Prostate gland (tissue), 2 donors: ENCODE data around the gene C17orf67. TPM values are rescaled to one million over a fixed set of nuclear protein-coding genes. Genes with fewer than 3 reads are reported as not detected.
A peak's percentile ranks its signal among the peaks of the same experiment; 100 is the strongest.

Experiments
- DNase-seq: peaks from one replicate; pipeline ENCODE4 v3.0.0-alpha.2; 2019; ENCODE audit warnings: low spot score
- H3K27ac ChIP-seq, 2 donors: fragments of 200-600 bp; sonication (generic); 2 replicates each; pipeline ENCODE4 v1.5.1; 2017 to 2019
- H3K27me3 ChIP-seq: fragments of 200-600 bp; sonication (generic); replicated peaks from 2 replicates; pipeline ENCODE4 v1.5.1; 2019; ENCODE audit not compliant: insufficient read depth
- H3K36me3 ChIP-seq, 2 donors: fragments of 200-600 bp; sonication (generic); 1 replicate in 1 of 2; 2 replicates in 1 of 2; pipeline versions ENCODE4 v1.5.1 to v1.8.1; 2017 to 2019
- H3K4me1 ChIP-seq: fragments of 200-600 bp; sonication (generic); replicated peaks from 2 replicates; pipeline ENCODE4 v1.5.1; 2019
- H3K4me3 ChIP-seq, 2 donors: fragments of 200-600 bp; sonication (generic); 2 replicates each; pipeline ENCODE4 v1.5.1; 2017 to 2019
- H3K9me3 ChIP-seq: fragments of 200-600 bp; sonication (generic); 2 replicates; pipeline ENCODE4 v1.5.1; 2017
- POLR2A ChIP-seq: fragments of 450-650 bp; IDR thresholded peaks from one replicate; pipeline ENCODE4 v1.6.1; 2016; ENCODE audit warnings: antibody characterized with exemption, mild to moderate bottlenecking
- POLR2AphosphoS5 ChIP-seq: sonication (generic); formaldehyde crosslinking; IDR thresholded peaks from one replicate; pipeline ENCODE4 v1.6.1; 2017; ENCODE audit warnings: antibody characterized with exemption
- WGBS: methylation state at CpG from one replicate; pipeline ENCODE4 v1.1.5; 2018; 5-methylcytosine and 5-hydroxymethylcytosine counted together
- intact Hi-C: fragments of 100-400 bp; cut with DNase I; formaldehyde crosslinking; loops from one replicate; pipeline ENCODE4 v1.14.2; 2022
- total RNA-seq, 2 donors: library from RNA; depleted of rRNA; stranded (reverse); fragments of >200 nt; gene quantifications; one replicate each; pipeline ENCODE4 v1.1.0, GENCODE V29; 2016
- TF ChIP-seq, protein P1 (sequence below), 4 experiments: fragments of 200-600 bp in 2 of 4; fragments of 450-650 bp in 2 of 4; sonication (generic) in 2 of 4; IDR thresholded peaks; 1 replicate in 3 of 4; 2 replicates in 1 of 4; pipeline ENCODE4 v1.5.1; 2016 to 2019; ENCODE audit warnings: antibody characterized with exemption in 4 of 4, mild to moderate bottlenecking in 2 of 4, moderate library complexity in 2 of 4

Gene C17orf67
- total RNA-seq, 2 donors from 2014 or later: 2.5 to 2.6 TPM

- no peaks in the 10 kb centered on the region for H3K36me3 ChIP-seq
- DNase-seq: peak; percentile 68
- H3K27me3 ChIP-seq: no peaks in the 10 kb centered on the region
- no peak overlapping the region for H3K27ac ChIP-seq
- TF ChIP-seq POLR2AphosphoS5 (peak; percentile 49), POLR2A (no peak)
- TF ChIP-seq, protein P1, sequence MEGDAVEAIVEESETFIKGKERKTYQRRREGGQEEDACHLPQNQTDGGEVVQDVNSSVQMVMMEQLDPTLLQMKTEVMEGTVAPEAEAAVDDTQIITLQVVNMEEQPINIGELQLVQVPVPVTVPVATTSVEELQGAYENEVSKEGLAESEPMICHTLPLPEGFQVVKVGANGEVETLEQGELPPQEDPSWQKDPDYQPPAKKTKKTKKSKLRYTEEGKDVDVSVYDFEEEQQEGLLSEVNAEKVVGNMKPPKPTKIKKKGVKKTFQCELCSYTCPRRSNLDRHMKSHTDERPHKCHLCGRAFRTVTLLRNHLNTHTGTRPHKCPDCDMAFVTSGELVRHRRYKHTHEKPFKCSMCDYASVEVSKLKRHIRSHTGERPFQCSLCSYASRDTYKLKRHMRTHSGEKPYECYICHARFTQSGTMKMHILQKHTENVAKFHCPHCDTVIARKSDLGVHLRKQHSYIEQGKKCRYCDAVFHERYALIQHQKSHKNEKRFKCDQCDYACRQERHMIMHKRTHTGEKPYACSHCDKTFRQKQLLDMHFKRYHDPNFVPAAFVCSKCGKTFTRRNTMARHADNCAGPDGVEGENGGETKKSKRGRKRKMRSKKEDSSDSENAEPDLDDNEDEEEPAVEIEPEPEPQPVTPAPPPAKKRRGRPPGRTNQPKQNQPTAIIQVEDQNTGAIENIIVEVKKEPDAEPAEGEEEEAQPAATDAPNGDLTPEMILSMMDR (IDR thresholded peaks at IDR 0.05): peak; percentile 74 to 88 (median 84)
- 22% methylated on average over 14 of the region's 14 CpGs for WGBS
- no peaks in the 10 kb centered on the region for H3K9me3 ChIP-seq
- no peak overlapping the region for H3K4me3 ChIP-seq
- intact Hi-C loops: loop anchor here (2.0 kb wide), 1 partner anchor 121 kb away; no protein-coding TSS in a partner anchor
- no peaks in the 10 kb centered on the region for H3K4me1 ChIP-seq
Observed at GRCh38 chr17:56819431-56820145, 14.1 kb downstream of the C17orf67 start.

GRCh38 chr17:56819030-56819429 lies 14.7 kb downstream of the C17orf67 start:
- DNase-seq: no peak
- Histone ChIP-seq H3K27ac (no peak overlapping the region), H3K4me3 (no peak overlapping the region), H3K36me3 (no peaks in the 10 kb centered on the region), H3K4me1 (no peaks in the 10 kb centered on the region), H3K9me3 (no peaks in the 10 kb centered on the region), H3K27me3 (no peaks in the 10 kb centered on the region)
- no peak for TF ChIP-seq POLR2AphosphoS5
- TF ChIP-seq, protein P1 (IDR thresholded peaks at IDR 0.05): no peak
- no peak for TF ChIP-seq POLR2A
- intact Hi-C loops: loop anchor here (2.0 kb wide), 1 partner anchor 122 kb away; no protein-coding TSS in a partner anchor
- 84% methylated on average over 2 of the region's 2 CpGs for WGBS

DNA sequence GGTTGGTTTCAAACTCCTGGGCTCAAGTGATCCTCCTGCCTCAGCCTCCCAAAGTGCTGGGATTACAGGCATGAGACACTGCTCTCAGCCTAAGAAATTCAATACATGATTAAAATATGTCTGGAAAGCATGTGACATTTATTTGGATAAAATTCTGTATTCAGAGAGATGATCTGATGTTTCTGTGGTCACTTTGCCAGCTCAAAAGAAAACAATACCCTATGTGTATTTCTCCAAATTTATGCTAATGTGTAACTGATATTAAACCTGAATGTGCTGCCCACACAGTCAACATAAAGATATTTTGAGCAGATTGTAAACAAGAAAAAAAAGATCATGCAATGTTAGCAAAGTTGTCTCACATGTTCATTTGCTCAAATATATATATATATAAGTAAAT lies 16.7 kb downstream of the C17orf67 start:
- Histone ChIP-seq H3K4me1 (no peaks in the 10 kb centered on the region), H3K27me3 (no peaks in the 10 kb centered on the region), H3K4me3 (no peak overlapping the region), H3K9me3 (no peaks in the 10 kb centered on the region), H3K36me3 (no peaks in the 10 kb centered on the region), H3K27ac (no peak overlapping the region)
- no peak for DNase-seq
- intact Hi-C loops: no loop called here
- TF ChIP-seq POLR2A (no peak), POLR2AphosphoS5 (no peak)
- TF ChIP-seq, protein P1 (IDR thresholded peaks at IDR 0.05): no peak

DNA sequence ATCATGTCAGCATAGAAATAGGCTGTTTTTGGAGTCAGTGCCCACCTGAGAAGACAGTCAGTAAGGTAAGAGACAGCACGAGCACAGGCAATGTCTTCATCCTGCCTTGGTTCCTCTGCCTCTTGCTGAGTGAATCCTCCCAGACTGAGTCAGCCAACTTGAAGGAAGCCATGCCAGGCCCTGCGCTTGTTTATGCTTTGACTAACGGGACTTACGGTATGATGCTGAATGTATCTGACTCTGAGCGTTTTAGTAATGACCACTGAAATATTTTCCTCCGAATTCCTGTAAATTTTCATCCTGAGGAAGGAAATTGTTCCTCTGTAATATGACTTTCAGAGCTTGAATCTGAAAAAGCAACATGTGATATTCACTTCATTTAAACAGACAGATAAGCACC lies 18.0 kb downstream of the C17orf67 start:
- Histone ChIP-seq H3K27ac (no peak overlapping the region), H3K4me1 (no peaks in the 10 kb centered on the region), H3K27me3 (no peaks in the 10 kb centered on the region), H3K4me3 (no peak overlapping the region), H3K9me3 (no peaks in the 10 kb centered on the region), H3K36me3 (no peaks in the 10 kb centered on the region)
- 82% methylated on average over 6 of the region's 6 CpGs for WGBS
- intact Hi-C loops: no loop called here
- no peak for DNase-seq
- no peak for TF ChIP-seq POLR2AphosphoS5
- TF ChIP-seq, protein P1 (IDR thresholded peaks at IDR 0.05): no peak
- TF ChIP-seq POLR2A: no peak

DNA sequence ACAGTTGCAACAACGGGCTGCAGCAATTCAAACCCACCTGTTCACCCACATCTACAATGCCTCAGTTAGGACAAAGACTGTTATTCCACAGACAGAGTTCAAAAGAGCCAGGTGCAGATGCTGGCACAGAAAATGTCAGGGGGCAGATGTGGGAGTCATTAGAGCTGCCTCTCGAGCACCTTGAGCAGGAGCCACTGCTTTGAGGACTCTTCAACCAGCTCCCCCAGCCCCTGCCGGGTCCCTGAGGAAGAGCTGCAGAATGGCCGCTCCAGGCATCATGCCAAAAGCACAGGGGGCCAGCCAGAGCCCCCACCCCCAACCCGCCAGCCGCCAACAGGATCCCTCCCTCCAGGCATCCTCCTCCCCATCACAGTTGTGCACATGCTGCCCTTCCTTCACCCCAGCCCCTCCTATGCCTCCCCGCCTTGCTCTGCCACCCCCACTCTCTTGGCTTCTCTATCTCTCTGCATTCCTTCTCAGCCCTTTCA lies 20.8 kb downstream of the C17orf67 start:
- 58% methylated on average over 7 of the region's 7 CpGs for WGBS
- no peaks in the 10 kb centered on the region for H3K36me3 ChIP-seq
- H3K4me3 ChIP-seq: no peak overlapping the region
- no peaks in the 10 kb centered on the region for H3K9me3 ChIP-seq
- H3K27ac ChIP-seq: no peak overlapping the region
- intact Hi-C loops: no loop called here
- DNase-seq: no peak
- peaks cover 11% of the 10 kb centered on the region for H3K4me1 ChIP-seq
- no peaks in the 10 kb centered on the region for H3K27me3 ChIP-seq
- no peak for TF ChIP-seq POLR2A
- TF ChIP-seq POLR2AphosphoS5: no peak
- TF ChIP-seq, protein P1 (IDR thresholded peaks at IDR 0.05): no peak
